Type B pancreatic cell (in vitro differentiated cells): ENCODE data around the gene ANKRD28. TPM values are rescaled to one million over a fixed set of nuclear protein-coding genes. Genes with fewer than 3 reads are reported as not detected.

Experiments
- DNase-seq: peaks from one replicate; pipeline ENCODE4 v3.0.0; 2021; ENCODE audit warnings: mixed read lengths; ENCODE audit not compliant: unreplicated experiment; ENCODE audit errors: extremely low spot score
- H3K27ac Mint-ChIP-seq: 2 replicates; pipeline ENCODE4 v1.8.0; 2021; ENCODE audit warnings: mild to moderate bottlenecking, mixed read lengths
- H3K27me3 Mint-ChIP-seq: 2 replicates; pipeline ENCODE4 v1.8.0; 2021; ENCODE audit warnings: mixed read lengths
- H3K36me3 Mint-ChIP-seq: 2 replicates; pipeline ENCODE4 v1.8.0; 2021; ENCODE audit warnings: mixed read lengths
- H3K4me1 Mint-ChIP-seq: one replicate; pipeline ENCODE4 v1.8.0; 2021; ENCODE audit warnings: mixed read lengths; ENCODE audit not compliant: unreplicated experiment
- H3K4me3 Mint-ChIP-seq: 2 replicates; pipeline ENCODE4 v1.8.0; 2021; ENCODE audit warnings: mild to moderate bottlenecking, mixed read lengths
- H3K9me3 Mint-ChIP-seq: 2 replicates; pipeline ENCODE4 v1.8.0; 2021; ENCODE audit warnings: mixed read lengths
- CTCF ChIP-seq: fragments of 200-600 bp; sonication (generic); conservative IDR thresholded peaks from 2 replicates; pipeline ENCODE4 v1.5.0; 2021; ENCODE audit warnings: antibody characterized with exemption, mild to moderate bottlenecking
- total RNA-seq: library from RNA; stranded (reverse); gene quantifications from 2 replicates; pipeline ENCODE4 v1.2.1, GENCODE V29; 2021; ENCODE audit warnings: low replicate concordance

Gene ANKRD28
- total RNA-seq, 1 donor from 2014 or later: 44.3 TPM

- Mint-ChIP-seq H3K9me3 (peaks cover 23% of the 10 kb centered on the region), H3K4me3 (no peak overlapping the region), H3K4me1 (no peaks in the 10 kb centered on the region), H3K36me3 (peaks cover 30% of the 10 kb centered on the region), H3K27ac (no peak overlapping the region), H3K27me3 (no peaks in the 10 kb centered on the region)
- TF ChIP-seq CTCF: no peak
- no peak for DNase-seq
Observed at GRCh38 chr3:15839568-15839967, 41.8 kb upstream of the ANKRD28 start.

GRCh38 chr3:15831927-15832326, 34.1 kb upstream of the ANKRD28 start:
- Mint-ChIP-seq H3K27me3 (no peaks in the 10 kb centered on the region), H3K36me3 (no peaks in the 10 kb centered on the region), H3K4me3 (no peak overlapping the region), H3K4me1 (peaks cover 6% of the 10 kb centered on the region), H3K27ac (no peak overlapping the region), H3K9me3 (no peaks in the 10 kb centered on the region)
- TF ChIP-seq CTCF: no peak
- no peak for DNase-seq

- H3K4me3 Mint-ChIP-seq: no peak overlapping the region
- no peak overlapping the region for H3K27ac Mint-ChIP-seq
- no peaks in the 10 kb centered on the region for H3K9me3 Mint-ChIP-seq
- TF ChIP-seq CTCF: no peak
- DNase-seq: no peak
- no peaks in the 10 kb centered on the region for H3K27me3 Mint-ChIP-seq
- H3K4me1 Mint-ChIP-seq: peaks cover 12% of the 10 kb centered on the region
- H3K36me3 Mint-ChIP-seq: no peaks in the 10 kb centered on the region
Observed at GRCh38 chr3:15825016-15825415, 27.2 kb upstream of the ANKRD28 start.

- DNase-seq: no peak
- Mint-ChIP-seq H3K4me1 (peaks cover 12% of the 10 kb centered on the region), H3K27me3 (no peaks in the 10 kb centered on the region), H3K27ac (no peak overlapping the region), H3K36me3 (no peaks in the 10 kb centered on the region), H3K4me3 (no peak overlapping the region), H3K9me3 (no peaks in the 10 kb centered on the region)
- TF ChIP-seq CTCF: no peak
Observed at GRCh38 chr3:15823092-15823491, 25.3 kb upstream of the ANKRD28 start.

- DNase-seq: no peak
- Mint-ChIP-seq H3K27ac (no peak overlapping the region), H3K4me3 (no peak overlapping the region), H3K4me1 (peaks cover 12% of the 10 kb centered on the region), H3K36me3 (no peaks in the 10 kb centered on the region), H3K27me3 (no peaks in the 10 kb centered on the region), H3K9me3 (no peaks in the 10 kb centered on the region)
- no peak for TF ChIP-seq CTCF
Observed at GRCh38 chr3:15822281-15822680, 24.5 kb upstream of the ANKRD28 start.

GRCh38 chr3:15820911-15821310, 23.1 kb upstream of the ANKRD28 start:
- H3K27ac Mint-ChIP-seq: no peak overlapping the region
- TF ChIP-seq CTCF: no peak
- no peaks in the 10 kb centered on the region for H3K36me3 Mint-ChIP-seq
- H3K9me3 Mint-ChIP-seq: no peaks in the 10 kb centered on the region
- DNase-seq: no peak
- no peak overlapping the region for H3K4me3 Mint-ChIP-seq
- peaks cover 19% of the 10 kb centered on the region for H3K4me1 Mint-ChIP-seq
- H3K27me3 Mint-ChIP-seq: no peaks in the 10 kb centered on the region
